ENCODE data around the gene SCMH1. TPM values are rescaled to one million over a fixed set of nuclear protein-coding genes. Genes with fewer than 3 reads are reported as not detected.

The SCMH1 gene
- total and polyA plus RNA-seq, 9 donors = 26.9 to 41.7 (median 32.7) TPM

GRCh38 chr1:41017141-41018017 is 224.7 kb downstream of the SCMH1 start:
- no peaks in the 10 kb centered on the region for H3K9me3 ChIP-seq (replicated peaks; ENCODE audit: control insufficient read depth, low read depth, low read length)
- DNase-seq = no peak
- no peak overlapping the region for H3K4me3 ChIP-seq (ENCODE audit: low read length)
- H3K4me1 ChIP-seq (ENCODE audit: control insufficient read depth, insufficient read depth, low read length) = peaks cover 44% of the 10 kb centered on the region
- H3K27me3 ChIP-seq (ENCODE audit: control insufficient read depth, insufficient read depth, low read length) = no peaks in the 10 kb centered on the region
- WGBS (ENCODE audit: insufficient coverage) = 93% methylated on average over 36 of the region's 44 CpGs
- H3K27ac ChIP-seq (ENCODE audit: low read length) = no peak overlapping the region
- peaks cover 54% of the 10 kb centered on the region for H3K36me3 ChIP-seq (ENCODE audit: control insufficient read depth, insufficient read depth, low read length)

GRCh38 chr1:41015897-41016470 is 226.1 kb downstream of the SCMH1 start:
- peaks cover 33% of the 10 kb centered on the region for H3K4me1 ChIP-seq (ENCODE audit: control insufficient read depth, insufficient read depth, low read length)
- no peak for DNase-seq
- H3K27ac ChIP-seq (ENCODE audit: low read length) = peak overlapping the region; percentile 38
- H3K9me3 ChIP-seq (replicated peaks; ENCODE audit: control insufficient read depth, low read depth, low read length) = no peaks in the 10 kb centered on the region
- peaks cover 67% of the 10 kb centered on the region for H3K36me3 ChIP-seq (ENCODE audit: control insufficient read depth, insufficient read depth, low read length)
- H3K4me3 ChIP-seq (ENCODE audit: low read length) = no peak overlapping the region
- no peaks in the 10 kb centered on the region for H3K27me3 ChIP-seq (ENCODE audit: control insufficient read depth, insufficient read depth, low read length)
- 52% methylated on average over 12 of the region's 13 CpGs for WGBS (ENCODE audit: insufficient coverage)

- peaks cover 33% of the 10 kb centered on the region for H3K4me1 ChIP-seq (ENCODE audit: control insufficient read depth, insufficient read depth, low read length)
- no peaks in the 10 kb centered on the region for H3K9me3 ChIP-seq (replicated peaks; ENCODE audit: control insufficient read depth, low read depth, low read length)
- peak overlapping the region; percentile 83 for H3K27ac ChIP-seq (ENCODE audit: low read length)
- no peak for DNase-seq
- H3K36me3 ChIP-seq (ENCODE audit: control insufficient read depth, insufficient read depth, low read length) = peaks cover 69% of the 10 kb centered on the region
- no peak overlapping the region for H3K4me3 ChIP-seq (ENCODE audit: low read length)
- 46% methylated on average over 5 of the region's 5 CpGs for WGBS (ENCODE audit: insufficient coverage)
- H3K27me3 ChIP-seq (ENCODE audit: control insufficient read depth, insufficient read depth, low read length) = no peaks in the 10 kb centered on the region
Measured at GRCh38 chr1:41015281-41015896, 226.7 kb downstream of the SCMH1 start.

- DNase-seq = peak; percentile 47
Measured at GRCh38 chr1:41014871-41015270, 227.2 kb downstream of the SCMH1 start.

GRCh38 chr1:41013796-41014195 is 228.3 kb downstream of the SCMH1 start:
- DNase-seq = peak; percentile 64
- peaks cover 77% of the 10 kb centered on the region for H3K36me3 ChIP-seq (ENCODE audit: control insufficient read depth, insufficient read depth, low read length)
- no peaks in the 10 kb centered on the region for H3K9me3 ChIP-seq (replicated peaks; ENCODE audit: control insufficient read depth, low read depth, low read length)
- WGBS (ENCODE audit: insufficient coverage) = 78% methylated on average over 5 of the region's 7 CpGs
- peaks cover 33% of the 10 kb centered on the region for H3K4me1 ChIP-seq (ENCODE audit: control insufficient read depth, insufficient read depth, low read length)
- H3K4me3 ChIP-seq (ENCODE audit: low read length) = no peak overlapping the region
- H3K27me3 ChIP-seq (ENCODE audit: control insufficient read depth, insufficient read depth, low read length) = no peaks in the 10 kb centered on the region
- peak overlapping the region; percentile 83 for H3K27ac ChIP-seq (ENCODE audit: low read length)

More at GRCh38 chr1:41014871-41015270, 227.2 kb downstream of the SCMH1 start:
- 71% methylated on average over 8 of the region's 8 CpGs for WGBS (ENCODE audit: insufficient coverage)
- Histone ChIP-seq H3K4me3 (ENCODE audit: low read length) (no peak overlapping the region), H3K27ac (ENCODE audit: low read length) (peak overlapping the region; percentile 83), H3K4me1 (ENCODE audit: control insufficient read depth, insufficient read depth, low read length) (peaks cover 33% of the 10 kb centered on the region), H3K36me3 (ENCODE audit: control insufficient read depth, insufficient read depth, low read length) (peaks cover 70% of the 10 kb centered on the region), H3K27me3 (ENCODE audit: control insufficient read depth, insufficient read depth, low read length) (no peaks in the 10 kb centered on the region), H3K9me3 (replicated peaks; ENCODE audit: control insufficient read depth, low read depth, low read length) (no peaks in the 10 kb centered on the region)

- 87% methylated on average over 5 of the region's 6 CpGs for WGBS (ENCODE audit: insufficient coverage)
- peak overlapping the region; percentile 83 for H3K27ac ChIP-seq (ENCODE audit: low read length)
- no peak for DNase-seq
- no peaks in the 10 kb centered on the region for H3K27me3 ChIP-seq (ENCODE audit: control insufficient read depth, insufficient read depth, low read length)
- H3K4me1 ChIP-seq (ENCODE audit: control insufficient read depth, insufficient read depth, low read length) = peaks cover 33% of the 10 kb centered on the region
- H3K36me3 ChIP-seq (ENCODE audit: control insufficient read depth, insufficient read depth, low read length) = peaks cover 78% of the 10 kb centered on the region
- no peaks in the 10 kb centered on the region for H3K9me3 ChIP-seq (replicated peaks; ENCODE audit: control insufficient read depth, low read depth, low read length)
- H3K4me3 ChIP-seq (ENCODE audit: low read length) = no peak overlapping the region
Measured at GRCh38 chr1:41013024-41013423, 229.1 kb downstream of the SCMH1 start.

GRCh38 chr1:41010345-41010744 is 231.8 kb downstream of the SCMH1 start:
- no peaks in the 10 kb centered on the region for H3K9me3 ChIP-seq (replicated peaks; ENCODE audit: control insufficient read depth, low read depth, low read length)
- peaks cover 87% of the 10 kb centered on the region for H3K36me3 ChIP-seq (ENCODE audit: control insufficient read depth, insufficient read depth, low read length)
- DNase-seq = no peak
- no CpG with 5 or more reads among the region's 1 CpG for WGBS (ENCODE audit: insufficient coverage)
- peaks cover 22% of the 10 kb centered on the region for H3K4me1 ChIP-seq (ENCODE audit: control insufficient read depth, insufficient read depth, low read length)
- H3K27ac ChIP-seq (ENCODE audit: low read length) = no peak overlapping the region
- no peak overlapping the region for H3K4me3 ChIP-seq (ENCODE audit: low read length)
- H3K27me3 ChIP-seq (ENCODE audit: control insufficient read depth, insufficient read depth, low read length) = no peaks in the 10 kb centered on the region

GRCh38 chr1:41009466-41009865 is 232.6 kb downstream of the SCMH1 start:
- no peak for DNase-seq
- Histone ChIP-seq H3K27ac (ENCODE audit: low read length) (no peak overlapping the region), H3K4me3 (ENCODE audit: low read length) (no peak overlapping the region), H3K27me3 (ENCODE audit: control insufficient read depth, insufficient read depth, low read length) (no peaks in the 10 kb centered on the region), H3K9me3 (replicated peaks; ENCODE audit: control insufficient read depth, low read depth, low read length) (no peaks in the 10 kb centered on the region), H3K4me1 (ENCODE audit: control insufficient read depth, insufficient read depth, low read length) (peaks cover 13% of the 10 kb centered on the region), H3K36me3 (ENCODE audit: control insufficient read depth, insufficient read depth, low read length) (peaks cover 84% of the 10 kb centered on the region)
- WGBS (ENCODE audit: insufficient coverage) = 93% methylated on average over 6 of the region's 8 CpGs

- no peak for DNase-seq
- peaks cover 12% of the 10 kb centered on the region for H3K4me1 ChIP-seq (ENCODE audit: control insufficient read depth, insufficient read depth, low read length)
- WGBS (ENCODE audit: insufficient coverage) = 90% methylated on average over 8 of the region's 19 CpGs
- no peaks in the 10 kb centered on the region for H3K27me3 ChIP-seq (ENCODE audit: control insufficient read depth, insufficient read depth, low read length)
- H3K27ac ChIP-seq (ENCODE audit: low read length) = no peak overlapping the region
- no peaks in the 10 kb centered on the region for H3K9me3 ChIP-seq (replicated peaks; ENCODE audit: control insufficient read depth, low read depth, low read length)
- H3K36me3 ChIP-seq (ENCODE audit: control insufficient read depth, insufficient read depth, low read length) = peaks cover 81% of the 10 kb centered on the region
- H3K4me3 ChIP-seq (ENCODE audit: low read length) = no peak overlapping the region
Measured at GRCh38 chr1:41006942-41007865, 234.9 kb downstream of the SCMH1 start.

All from muscle of leg (tissue), 11 donors.